Nephron progenitor cell (in vitro differentiated cells): ENCODE results near the gene MAP7.

ENCODE experiments used
- DNase-seq: peaks from one replicate; pipeline ENCODE4 v3.0.0; 2021
- H3K27ac Mint-ChIP-seq: 2 replicates; pipeline ENCODE4 v1.8.0; 2021; ENCODE audit warnings: mild to moderate bottlenecking, moderate library complexity, mixed read lengths
- H3K27me3 Mint-ChIP-seq: 2 replicates; pipeline ENCODE4 v1.8.0; 2021; ENCODE audit warnings: mild to moderate bottlenecking, low read depth, mixed read lengths; ENCODE audit not compliant: poor library complexity
- H3K36me3 Mint-ChIP-seq: 2 replicates; pipeline ENCODE4 v1.8.0; 2021; ENCODE audit warnings: low read depth, mixed read lengths
- H3K4me1 Mint-ChIP-seq: 2 replicates; pipeline ENCODE4 v1.8.0; 2021; ENCODE audit warnings: mixed read lengths
- H3K4me3 Mint-ChIP-seq: 2 replicates; pipeline ENCODE4 v1.8.0; 2021; ENCODE audit warnings: mild to moderate bottlenecking, moderate library complexity, mixed read lengths
- H3K9me3 Mint-ChIP-seq: 2 replicates; pipeline ENCODE4 v1.8.0; 2021; ENCODE audit warnings: mild to moderate bottlenecking, moderate library complexity, mixed read lengths
- CTCF ChIP-seq: fragments of 200-600 bp; sonication (generic); IDR thresholded peaks from 2 replicates; pipeline ENCODE4 v1.5.0; 2021; ENCODE audit warnings: antibody characterized with exemption

Gene MAP7

GRCh38 chr6:136522636-136523035, 27.6 kb downstream of the MAP7 start:
- no peaks in the 10 kb centered on the region for H3K9me3 Mint-ChIP-seq
- H3K4me1 Mint-ChIP-seq = peaks cover 28% of the 10 kb centered on the region
- TF ChIP-seq CTCF = no peak
- no peaks in the 10 kb centered on the region for H3K36me3 Mint-ChIP-seq
- H3K27me3 Mint-ChIP-seq = peaks cover 14% of the 10 kb centered on the region
- no peak for DNase-seq
- no peak overlapping the region for H3K27ac Mint-ChIP-seq
- no peak overlapping the region for H3K4me3 Mint-ChIP-seq

- Mint-ChIP-seq H3K27me3 (peaks cover 14% of the 10 kb centered on the region), H3K4me3 (no peak overlapping the region)
Measured at GRCh38 chr6:136521911-136522310, 28.3 kb downstream of the MAP7 start.

GRCh38 chr6:136521427-136521826, 28.8 kb downstream of the MAP7 start:
- no peak overlapping the region for H3K4me3 Mint-ChIP-seq
- no peak for DNase-seq
- H3K27ac Mint-ChIP-seq = no peak overlapping the region
- no peaks in the 10 kb centered on the region for H3K9me3 Mint-ChIP-seq
- no peaks in the 10 kb centered on the region for H3K36me3 Mint-ChIP-seq
- peaks cover 14% of the 10 kb centered on the region for H3K27me3 Mint-ChIP-seq
- peaks cover 16% of the 10 kb centered on the region for H3K4me1 Mint-ChIP-seq
- TF ChIP-seq CTCF = no peak

More at GRCh38 chr6:136521911-136522310, 28.3 kb downstream of the MAP7 start:
- Mint-ChIP-seq H3K9me3 (no peaks in the 10 kb centered on the region), H3K27ac (no peak overlapping the region), H3K4me1 (peaks cover 21% of the 10 kb centered on the region), H3K36me3 (no peaks in the 10 kb centered on the region)
- DNase-seq = no peak
- no peak for TF ChIP-seq CTCF

DNA sequence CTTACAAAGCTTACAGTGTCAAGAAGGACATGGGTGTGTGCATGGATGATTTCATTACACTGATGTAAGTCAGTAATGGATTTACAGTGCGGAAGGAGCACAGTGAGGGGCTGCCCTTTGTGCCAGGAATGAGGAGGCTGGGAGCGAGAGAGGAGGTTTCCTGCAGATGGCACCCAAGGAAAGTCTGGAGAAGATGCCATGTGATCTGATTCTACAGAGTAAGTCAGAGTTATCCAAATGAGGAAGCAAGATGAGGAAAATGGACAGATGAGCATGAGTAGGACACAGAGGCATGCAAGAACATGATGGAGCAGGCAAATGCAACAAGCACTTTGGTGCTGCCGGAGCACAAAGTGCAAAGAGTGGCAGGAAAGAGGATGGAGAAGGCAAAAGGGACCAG, 29.7 kb downstream of the MAP7 start:
- no peak for TF ChIP-seq CTCF
- no peaks in the 10 kb centered on the region for H3K36me3 Mint-ChIP-seq
- no peak overlapping the region for H3K4me3 Mint-ChIP-seq
- peaks cover 7% of the 10 kb centered on the region for H3K4me1 Mint-ChIP-seq
- H3K27me3 Mint-ChIP-seq = peaks cover 14% of the 10 kb centered on the region
- no peak overlapping the region for H3K27ac Mint-ChIP-seq
- DNase-seq = no peak
- H3K9me3 Mint-ChIP-seq = no peaks in the 10 kb centered on the region

DNA sequence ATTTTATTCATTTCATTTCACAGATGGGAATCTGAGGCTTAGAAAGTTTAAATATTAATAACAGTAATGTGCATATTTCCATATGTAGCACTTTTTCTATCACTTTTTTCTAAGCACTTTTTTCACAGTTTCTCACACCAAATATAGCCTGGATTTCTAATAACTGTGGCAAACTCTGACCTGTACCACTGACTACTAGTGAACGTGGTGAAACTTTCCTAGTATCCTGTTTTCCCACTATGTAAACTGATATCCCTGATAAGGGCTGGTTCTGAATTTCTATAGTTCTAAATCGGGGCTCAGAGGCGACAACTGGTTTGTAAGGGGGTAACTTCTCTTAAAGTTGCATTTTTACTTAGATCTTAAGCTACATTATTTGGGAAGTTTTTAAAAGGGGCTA, 32.6 kb downstream of the MAP7 start:
- no peak for DNase-seq
- Mint-ChIP-seq H3K27me3 (peaks cover 18% of the 10 kb centered on the region), H3K9me3 (no peaks in the 10 kb centered on the region), H3K36me3 (no peaks in the 10 kb centered on the region), H3K4me1 (no peaks in the 10 kb centered on the region), H3K27ac (no peak overlapping the region), H3K4me3 (no peak overlapping the region)
- TF ChIP-seq CTCF = no peak

- H3K4me3 Mint-ChIP-seq = no peak overlapping the region
- H3K27me3 Mint-ChIP-seq = peaks cover 13% of the 10 kb centered on the region
- no peaks in the 10 kb centered on the region for H3K36me3 Mint-ChIP-seq
- no peaks in the 10 kb centered on the region for H3K4me1 Mint-ChIP-seq
- H3K27ac Mint-ChIP-seq = no peak overlapping the region
- no peak for DNase-seq
- H3K9me3 Mint-ChIP-seq = no peaks in the 10 kb centered on the region
- no peak for TF ChIP-seq CTCF
Measured at GRCh38 chr6:136517002-136517401, 33.2 kb downstream of the MAP7 start.
